Activated naive CD4-positive, alpha-beta T cell treated with anti-CD3 and anti-CD28 coated beads, Interleukin-2, amount 10 ng/mL, durations not matched to agents 7 days and 5 days (primary cell): ENCODE results near the gene BNC2.

Source experiments
- CTCF ChIA-PET: fragments of 350-600 bp; sonication (Branson Sonifier 250); formaldehyde crosslinking; loops from one replicate; lab custom pipeline; 2021; ENCODE audit warnings: antibody characterized with exemption; lab: Charles Lee
- DNase-seq: peaks from one replicate; pipeline ENCODE4 v3.0.0-alpha.2; 2020
- H3K27ac Mint-ChIP-seq: one replicate; pipeline ENCODE4 v1.8.0; 2021; ENCODE audit warnings: mild to moderate bottlenecking, moderate library complexity, mixed read lengths
- H3K27me3 Mint-ChIP-seq: one replicate; pipeline ENCODE4 v1.8.0; 2021; ENCODE audit warnings: mild to moderate bottlenecking, mixed read lengths
- H3K36me3 Mint-ChIP-seq: one replicate; pipeline ENCODE4 v1.8.0; 2021; ENCODE audit warnings: mixed read lengths
- H3K4me1 Mint-ChIP-seq: one replicate; pipeline ENCODE4 v1.8.0; 2021; ENCODE audit warnings: mixed read lengths
- H3K4me3 Mint-ChIP-seq: one replicate; pipeline ENCODE4 v1.8.0; 2021; ENCODE audit warnings: mild to moderate bottlenecking, moderate library complexity, mixed read lengths
- H3K9me3 Mint-ChIP-seq: one replicate; pipeline ENCODE4 v1.8.0; 2021; ENCODE audit warnings: mixed read lengths

The BNC2 gene

DNA sequence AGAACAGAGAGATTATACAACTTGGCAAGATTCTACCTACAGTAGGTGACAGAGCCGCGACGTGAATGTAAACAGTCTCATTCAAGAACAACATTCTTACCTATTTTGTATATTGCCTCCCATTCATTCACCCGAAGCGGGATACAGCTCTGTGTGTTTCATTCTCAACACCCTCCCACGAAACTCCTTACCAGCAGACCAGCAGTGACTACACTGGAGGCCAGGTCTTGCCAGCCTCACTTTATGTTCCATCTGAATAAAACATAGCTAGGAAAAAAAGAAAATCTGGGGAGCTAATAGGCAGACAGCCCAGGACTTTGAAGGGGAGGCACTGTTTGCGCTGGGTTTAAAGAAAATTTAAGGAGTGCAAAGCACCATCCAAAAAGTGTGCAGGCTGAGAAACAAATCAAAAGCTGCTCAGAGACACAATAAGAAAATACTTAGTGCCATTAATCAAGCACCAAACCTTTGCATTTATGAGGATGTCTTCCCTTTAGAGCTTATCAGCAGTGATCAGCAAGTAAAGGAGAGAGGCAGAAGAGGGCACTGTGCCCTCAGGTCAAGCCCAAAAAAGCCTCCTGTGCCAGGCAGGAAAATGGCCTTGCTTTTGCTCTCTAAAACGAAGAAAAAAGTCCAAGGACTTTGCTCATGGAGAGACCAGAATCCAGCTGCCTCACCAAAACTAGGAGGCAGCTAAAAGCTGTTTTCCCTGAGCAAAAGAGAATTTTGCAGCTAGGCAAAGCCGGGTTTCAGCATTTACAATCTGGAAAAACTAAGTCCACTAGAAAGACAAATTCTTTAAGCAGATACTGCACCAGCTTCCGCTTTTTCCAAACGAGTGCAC is 295.1 kb downstream of the BNC2 start:
- H3K36me3 Mint-ChIP-seq = no peaks in the 10 kb centered on the region
- CTCF ChIA-PET = no interaction called here
- H3K4me3 Mint-ChIP-seq = no peak overlapping the region
- DNase-seq = no peak
- no peaks in the 10 kb centered on the region for H3K4me1 Mint-ChIP-seq
- no peak overlapping the region for H3K27ac Mint-ChIP-seq
- H3K27me3 Mint-ChIP-seq = no peaks in the 10 kb centered on the region
- peaks cover 2% of the 10 kb centered on the region for H3K9me3 Mint-ChIP-seq

DNA sequence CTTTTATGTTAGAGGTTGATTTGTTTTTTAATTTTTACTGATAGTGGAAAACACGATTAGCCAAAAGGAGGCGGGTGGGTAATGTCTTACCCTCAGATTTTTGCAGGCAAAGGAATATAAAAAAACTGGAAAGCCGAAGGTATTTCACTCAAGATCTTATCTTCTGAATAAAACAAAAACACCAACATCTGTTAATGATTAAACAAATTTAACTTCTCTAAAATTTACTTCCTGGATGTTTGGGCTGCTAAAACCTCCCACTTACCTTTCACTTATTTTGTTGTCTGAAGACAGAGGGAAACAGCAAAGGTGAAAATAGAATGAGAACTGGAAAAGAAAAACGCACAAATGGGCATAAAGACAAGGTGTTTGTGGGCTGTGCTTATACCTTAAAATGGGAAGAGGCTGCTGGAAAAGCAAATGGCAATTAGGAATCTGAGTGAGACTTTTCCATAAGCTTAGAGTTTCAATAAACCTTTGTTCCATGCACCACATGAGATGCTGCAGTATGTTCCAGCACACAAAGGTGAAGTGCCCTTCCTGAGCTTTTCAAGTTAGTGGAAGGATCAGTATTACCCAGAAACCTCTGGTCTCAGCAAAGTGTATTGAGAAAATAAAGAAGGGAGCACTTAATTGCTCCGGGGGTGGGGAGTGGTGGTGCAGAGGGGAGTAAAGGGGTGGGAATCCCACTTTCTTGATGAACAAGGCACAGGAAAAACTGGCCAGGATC is 298.3 kb downstream of the BNC2 start:
- no peak overlapping the region for H3K4me3 Mint-ChIP-seq
- peaks cover 2% of the 10 kb centered on the region for H3K9me3 Mint-ChIP-seq
- CTCF ChIA-PET = no interaction called here
- H3K27ac Mint-ChIP-seq = no peak overlapping the region
- DNase-seq = no peak
- H3K4me1 Mint-ChIP-seq = no peaks in the 10 kb centered on the region
- H3K36me3 Mint-ChIP-seq = no peaks in the 10 kb centered on the region
- H3K27me3 Mint-ChIP-seq = no peaks in the 10 kb centered on the region

DNA sequence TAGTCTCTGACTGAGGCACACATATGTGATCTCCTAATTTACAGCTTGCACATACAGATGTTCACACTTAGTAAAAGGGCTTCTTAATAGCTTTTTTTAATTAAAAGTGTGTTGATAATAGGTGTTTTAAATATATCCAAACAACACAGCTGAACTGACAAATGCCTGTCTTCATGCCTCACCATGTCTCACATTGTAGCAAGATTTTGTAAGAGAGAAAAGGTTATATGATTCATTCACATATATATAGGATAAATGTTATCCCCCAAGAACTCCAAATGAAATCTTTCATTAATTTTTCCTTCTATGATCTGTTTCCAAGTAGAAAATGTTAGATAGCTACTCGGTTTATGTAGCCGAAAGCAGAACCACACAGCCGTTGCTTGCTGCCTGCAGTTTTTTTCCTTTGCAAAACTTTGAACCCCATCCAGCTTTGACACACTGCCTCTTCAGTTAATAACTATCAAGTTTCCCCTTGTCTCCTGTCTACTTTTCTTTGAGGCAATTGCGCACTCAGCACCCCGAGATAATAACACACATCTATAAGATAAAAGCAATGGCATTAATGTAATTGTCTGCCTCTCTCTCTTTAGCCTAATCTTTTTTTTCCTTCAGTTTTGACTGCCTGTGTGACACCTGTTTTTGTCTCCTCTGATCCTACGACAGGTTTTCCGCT is 299.2 kb downstream of the BNC2 start:
- Mint-ChIP-seq H3K4me1 (no peaks in the 10 kb centered on the region), H3K36me3 (no peaks in the 10 kb centered on the region), H3K27me3 (no peaks in the 10 kb centered on the region), H3K4me3 (no peak overlapping the region), H3K27ac (no peak overlapping the region), H3K9me3 (peaks cover 2% of the 10 kb centered on the region)
- no peak for DNase-seq
- CTCF ChIA-PET = no interaction called here

DNA sequence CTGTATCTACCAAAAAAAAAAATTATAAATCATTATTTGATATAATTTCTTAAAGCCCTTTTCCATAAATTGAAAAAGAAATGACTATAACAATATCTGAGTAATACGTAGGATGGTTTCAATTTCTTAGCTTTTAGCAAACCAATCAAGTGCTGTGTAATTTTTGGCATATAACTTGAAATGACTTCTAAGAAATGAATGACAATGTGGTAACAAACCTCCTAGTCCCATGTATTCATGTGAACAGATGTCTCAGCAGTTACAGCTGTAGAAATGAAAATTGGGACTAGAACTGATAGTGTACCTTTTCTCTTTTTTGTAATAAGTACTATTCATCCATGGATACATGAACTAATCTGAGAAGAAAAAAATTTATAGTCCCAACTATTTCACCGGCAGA is 307.0 kb downstream of the BNC2 start:
- Mint-ChIP-seq H3K27me3 (no peaks in the 10 kb centered on the region), H3K4me3 (no peak overlapping the region), H3K9me3 (peaks cover under 1% of the 10 kb centered on the region), H3K36me3 (no peaks in the 10 kb centered on the region), H3K27ac (no peak overlapping the region), H3K4me1 (no peaks in the 10 kb centered on the region)
- CTCF ChIA-PET = no interaction called here
- no peak for DNase-seq

DNA sequence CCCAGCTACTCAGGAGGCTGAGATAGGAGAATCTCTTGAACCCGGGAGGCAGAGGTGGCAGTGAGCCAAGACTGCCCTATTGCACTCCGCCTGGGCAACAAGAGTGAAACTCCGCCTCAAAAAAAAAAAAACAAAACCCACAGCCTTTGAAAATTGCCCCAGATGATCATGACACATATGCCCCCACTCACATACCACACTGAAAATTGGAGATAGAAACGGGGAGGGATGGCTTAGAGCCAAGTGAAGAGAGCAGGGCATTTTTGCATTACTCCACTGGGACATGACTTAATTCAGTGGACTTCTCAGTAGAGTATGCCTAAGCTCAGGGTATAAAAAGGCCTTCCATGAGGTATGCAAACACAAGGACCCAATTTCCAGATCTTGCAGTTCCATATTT is 309.3 kb downstream of the BNC2 start:
- Mint-ChIP-seq H3K36me3 (no peaks in the 10 kb centered on the region), H3K4me3 (no peak overlapping the region), H3K27ac (no peak overlapping the region), H3K9me3 (peaks cover 6% of the 10 kb centered on the region), H3K4me1 (no peaks in the 10 kb centered on the region), H3K27me3 (no peaks in the 10 kb centered on the region)
- CTCF ChIA-PET = no interaction called here
- DNase-seq = no peak

DNA sequence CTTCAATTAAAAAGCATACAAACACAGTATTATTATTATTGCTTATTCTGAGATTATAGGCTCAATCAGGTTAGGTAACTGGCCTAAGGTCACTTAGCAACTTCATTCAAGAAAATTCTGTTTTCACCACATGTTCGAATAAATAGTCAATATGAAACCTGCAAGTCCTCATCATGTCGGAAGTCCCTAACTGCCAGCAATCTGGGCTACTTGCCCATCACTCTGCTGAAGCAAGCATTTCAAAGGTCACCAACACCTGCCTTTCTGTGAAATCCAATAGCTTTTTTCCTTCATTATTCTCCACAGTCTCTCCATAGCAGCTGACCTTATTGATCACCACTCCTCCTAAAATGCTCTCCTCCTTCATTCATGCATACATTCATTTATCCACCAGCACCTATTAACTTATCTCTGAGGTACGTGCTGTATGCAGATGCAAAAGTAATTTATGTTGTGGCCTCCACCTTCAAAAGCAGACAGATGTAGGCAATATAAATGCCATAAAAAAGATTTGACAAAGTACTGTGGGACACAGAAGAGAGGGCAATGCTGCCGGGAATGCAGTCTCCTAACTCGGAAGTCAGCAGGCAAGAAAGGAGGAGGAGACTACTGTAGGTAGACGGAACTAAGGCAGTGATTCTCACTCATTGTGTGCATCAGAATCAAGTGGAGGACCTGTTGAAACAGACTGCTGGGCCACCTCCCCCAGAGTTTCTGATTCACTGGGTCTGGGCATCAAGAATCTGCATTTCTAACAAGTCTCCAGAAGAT is 310.9 kb downstream of the BNC2 start:
- CTCF ChIA-PET = no interaction called here
- Mint-ChIP-seq H3K27ac (no peak overlapping the region), H3K36me3 (no peaks in the 10 kb centered on the region), H3K9me3 (peaks cover 6% of the 10 kb centered on the region), H3K4me3 (no peak overlapping the region), H3K4me1 (no peaks in the 10 kb centered on the region), H3K27me3 (no peaks in the 10 kb centered on the region)
- DNase-seq = no peak

DNA sequence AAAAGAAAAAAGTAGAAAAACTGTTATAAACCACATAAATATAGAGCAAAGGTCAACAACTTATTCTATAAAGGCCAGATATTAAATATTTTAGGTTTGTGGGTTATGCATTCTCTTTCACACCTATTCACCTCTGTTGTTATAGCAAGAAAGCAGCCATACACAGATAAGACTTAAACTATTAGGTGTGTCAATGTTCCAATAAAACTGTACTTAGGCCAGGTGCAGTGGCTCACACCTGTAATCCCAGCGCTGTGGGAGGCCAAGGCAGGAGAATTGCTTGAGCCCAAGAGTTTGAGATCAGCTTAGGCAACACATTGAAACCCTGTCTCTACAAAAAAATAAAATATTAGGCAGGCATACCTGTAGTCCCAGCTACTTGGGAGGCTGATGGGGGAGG is 314.7 kb downstream of the BNC2 start:
- Mint-ChIP-seq H3K36me3 (no peaks in the 10 kb centered on the region), H3K9me3 (peaks cover 6% of the 10 kb centered on the region), H3K4me3 (no peak overlapping the region), H3K4me1 (no peaks in the 10 kb centered on the region), H3K27me3 (no peaks in the 10 kb centered on the region), H3K27ac (no peak overlapping the region)
- no peak for DNase-seq
- CTCF ChIA-PET = no interaction called here

DNA sequence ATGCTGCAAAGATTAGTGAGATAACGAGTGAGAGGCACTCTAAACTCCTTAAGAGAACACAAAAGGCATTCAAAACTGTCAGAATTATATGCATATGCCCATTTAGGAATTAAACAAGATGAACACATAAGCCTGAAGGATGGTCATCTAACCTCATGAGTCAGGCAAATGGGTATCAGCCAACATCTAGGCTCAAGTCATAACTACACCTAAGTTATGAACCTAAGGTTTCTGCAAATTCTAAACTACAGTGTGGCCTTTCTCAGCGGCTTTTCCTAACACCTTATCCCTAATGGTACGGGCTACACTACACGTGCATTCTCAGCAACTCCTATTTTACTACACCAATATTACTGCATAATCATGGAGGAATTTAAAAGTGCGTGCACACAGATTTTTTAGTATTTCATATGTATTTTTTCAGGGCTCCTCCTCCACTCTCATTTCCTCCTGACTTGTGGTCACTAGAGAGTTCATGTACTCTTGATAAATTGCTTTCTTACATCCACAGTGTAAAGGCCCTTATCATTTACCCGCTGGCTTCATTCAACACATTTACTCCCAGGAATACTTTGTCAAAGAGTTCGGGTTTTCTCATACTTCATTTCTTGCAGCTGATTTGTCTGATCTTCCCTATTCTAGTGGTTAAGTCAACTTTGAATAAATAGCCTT is 316.5 kb downstream of the BNC2 start:
- no peak for DNase-seq
- Mint-ChIP-seq H3K36me3 (no peaks in the 10 kb centered on the region), H3K4me3 (no peak overlapping the region), H3K4me1 (no peaks in the 10 kb centered on the region), H3K27ac (no peak overlapping the region), H3K9me3 (peaks cover 6% of the 10 kb centered on the region), H3K27me3 (no peaks in the 10 kb centered on the region)
- CTCF ChIA-PET = no interaction called here

DNA sequence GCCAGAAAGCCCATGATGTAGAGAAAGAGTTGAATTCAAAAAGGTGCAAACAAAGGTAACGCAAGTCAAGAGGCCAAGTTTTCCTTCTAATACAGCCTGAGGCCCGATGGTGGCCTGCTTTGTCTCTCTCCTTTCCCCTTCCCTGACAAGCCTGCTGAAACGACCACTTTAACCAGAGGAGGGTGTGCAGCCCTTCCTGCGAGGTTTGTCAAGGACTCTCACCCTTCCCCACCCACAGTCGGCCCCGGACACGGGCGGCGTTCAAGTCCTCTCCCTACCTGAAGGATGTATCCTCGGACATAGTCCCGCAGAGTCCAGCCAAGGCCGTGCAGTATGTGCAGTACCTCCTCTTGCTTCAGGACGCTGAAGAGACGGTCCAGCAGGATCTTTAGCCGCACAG is 318.2 kb downstream of the BNC2 start:
- Mint-ChIP-seq H3K9me3 (peaks cover 4% of the 10 kb centered on the region), H3K36me3 (no peaks in the 10 kb centered on the region), H3K4me3 (no peak overlapping the region), H3K27ac (no peak overlapping the region), H3K4me1 (no peaks in the 10 kb centered on the region), H3K27me3 (no peaks in the 10 kb centered on the region)
- CTCF ChIA-PET = no interaction called here
- no peak for DNase-seq

DNA sequence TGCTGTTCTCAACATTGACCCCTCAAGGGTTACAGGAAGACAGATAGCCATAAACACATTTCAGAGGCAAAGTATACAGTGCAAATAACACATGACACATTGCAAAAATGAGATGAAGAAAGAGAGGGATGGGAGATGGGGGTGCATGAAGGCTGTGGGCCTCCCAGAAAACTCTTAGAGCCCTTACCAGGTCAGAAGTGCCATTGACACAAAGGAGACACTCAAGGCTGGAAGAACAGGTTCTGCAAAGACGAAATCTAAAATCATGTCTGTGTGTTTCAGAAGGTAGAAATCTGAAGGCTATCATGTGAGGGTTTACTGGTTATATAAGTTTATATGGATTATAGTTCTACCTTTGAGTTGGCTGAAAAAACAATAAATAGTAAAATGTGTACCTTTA is 318.8 kb downstream of the BNC2 start:
- H3K9me3 Mint-ChIP-seq = peaks cover 2% of the 10 kb centered on the region
- no peak overlapping the region for H3K27ac Mint-ChIP-seq
- CTCF ChIA-PET = no interaction called here
- no peaks in the 10 kb centered on the region for H3K4me1 Mint-ChIP-seq
- no peak overlapping the region for H3K4me3 Mint-ChIP-seq
- H3K27me3 Mint-ChIP-seq = no peaks in the 10 kb centered on the region
- H3K36me3 Mint-ChIP-seq = no peaks in the 10 kb centered on the region
- no peak for DNase-seq

DNA sequence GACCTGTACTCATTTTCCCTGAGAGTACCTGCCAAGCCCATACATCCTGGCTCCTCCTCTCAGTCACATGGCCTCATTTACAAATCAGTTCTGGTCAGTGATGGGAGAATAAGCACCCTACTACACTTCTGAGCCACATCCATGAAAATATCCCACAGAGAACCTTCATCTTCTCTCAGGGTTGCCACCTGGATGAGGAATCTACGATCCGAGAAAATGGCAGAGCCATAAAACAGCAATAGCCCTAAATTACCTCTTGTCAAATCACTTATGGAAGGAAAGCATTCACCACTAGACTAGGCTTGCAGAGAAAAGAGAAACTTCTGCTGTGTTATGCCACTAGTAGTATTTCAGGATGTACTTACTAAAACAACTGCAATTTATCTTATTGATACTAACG is 324.8 kb downstream of the BNC2 start:
- Mint-ChIP-seq H3K4me1 (no peaks in the 10 kb centered on the region), H3K4me3 (no peak overlapping the region), H3K36me3 (no peaks in the 10 kb centered on the region), H3K27me3 (no peaks in the 10 kb centered on the region), H3K9me3 (peaks cover 2% of the 10 kb centered on the region), H3K27ac (no peak overlapping the region)
- CTCF ChIA-PET = no interaction called here
- DNase-seq = no peak

DNA sequence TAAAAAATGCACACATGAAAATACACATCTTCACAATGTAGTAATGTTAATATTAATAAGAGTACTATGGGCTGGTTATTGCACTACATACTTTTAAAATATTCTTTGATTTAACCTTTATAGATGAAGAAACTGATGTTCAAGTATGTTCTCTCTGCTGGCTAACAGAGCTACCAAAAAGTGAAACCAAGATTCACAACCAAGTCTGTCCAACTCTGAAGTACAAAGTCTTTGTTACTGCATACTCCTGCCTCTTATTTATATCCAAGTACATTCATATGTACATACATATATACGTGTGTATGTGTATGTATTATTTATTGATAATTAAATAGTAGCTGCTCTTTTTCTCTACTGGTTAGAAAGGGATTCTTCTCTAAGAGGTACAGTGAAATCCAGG is 325.6 kb downstream of the BNC2 start:
- Mint-ChIP-seq H3K9me3 (peaks cover 2% of the 10 kb centered on the region), H3K27me3 (no peaks in the 10 kb centered on the region), H3K36me3 (no peaks in the 10 kb centered on the region), H3K27ac (no peak overlapping the region), H3K4me3 (no peak overlapping the region), H3K4me1 (no peaks in the 10 kb centered on the region)
- CTCF ChIA-PET = no interaction called here
- DNase-seq = no peak

DNA sequence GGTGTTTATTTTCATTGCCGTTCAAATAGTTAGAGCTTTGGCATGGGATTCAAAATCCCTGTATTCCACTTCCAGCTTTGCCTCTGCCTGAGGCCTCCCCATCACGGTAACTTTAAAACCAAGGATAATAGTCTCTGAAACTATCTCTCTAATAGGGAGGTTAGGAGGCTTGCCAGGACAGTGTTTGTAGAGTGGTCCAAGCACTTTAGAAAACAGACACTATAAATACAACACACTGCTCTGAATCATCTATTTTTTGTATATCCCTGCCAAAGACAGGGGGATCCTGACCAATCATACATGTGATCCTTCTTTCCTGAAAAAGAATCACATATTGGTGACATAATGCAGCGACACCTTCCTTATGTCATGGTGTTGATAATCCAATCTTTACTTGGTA is 326.8 kb downstream of the BNC2 start:
- Mint-ChIP-seq H3K27ac (no peak overlapping the region), H3K9me3 (peaks cover 2% of the 10 kb centered on the region), H3K4me1 (no peaks in the 10 kb centered on the region), H3K27me3 (no peaks in the 10 kb centered on the region), H3K4me3 (no peak overlapping the region), H3K36me3 (no peaks in the 10 kb centered on the region)
- CTCF ChIA-PET = no interaction called here
- DNase-seq = no peak

DNA sequence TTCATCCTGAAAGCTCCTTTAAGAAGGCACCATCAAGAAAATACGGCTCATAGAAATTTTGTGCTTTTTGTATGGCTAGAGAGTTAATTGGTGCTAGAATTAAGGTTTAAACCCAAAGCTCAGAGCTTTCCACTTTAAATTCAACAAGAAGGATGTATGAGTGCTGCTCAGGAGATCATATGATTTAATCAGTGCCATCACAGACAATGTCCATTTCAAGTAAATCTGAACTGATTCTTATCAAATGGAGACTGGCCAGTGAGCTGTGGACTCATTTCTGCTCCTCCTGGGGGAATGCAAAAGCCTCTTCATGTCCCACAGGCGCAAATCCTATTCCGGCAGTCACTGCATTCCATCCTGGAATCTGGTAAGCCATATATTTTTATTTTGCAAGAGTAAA is 327.2 kb downstream of the BNC2 start:
- Mint-ChIP-seq H3K4me1 (no peaks in the 10 kb centered on the region), H3K4me3 (no peak overlapping the region), H3K9me3 (peaks cover 2% of the 10 kb centered on the region), H3K27ac (no peak overlapping the region), H3K27me3 (no peaks in the 10 kb centered on the region), H3K36me3 (no peaks in the 10 kb centered on the region)
- CTCF ChIA-PET = interaction anchor here (1.2 kb wide), 1 partner anchor 19 kb away, joined by 3 read pairs; no protein-coding TSS in a partner anchor
- DNase-seq = no peak
